DND-41 (cell line): ENCODE measurements around the gene COL4A2.

Experiments used
- ATAC-seq: fragments of 200-7000 bp; cut with Tn5 transposase; 3 replicates; pipeline ENCODE4 v1.9.1; 2021; ENCODE audit warnings: low read depth; ENCODE audit not compliant: insufficient read depth
- DNase-seq: peaks from one replicate; pipeline ENCODE4 v3.0.0-alpha.2; 2020
- H2AFZ ChIP-seq: 2 replicates; pipeline ENCODE4 v1.6.0; 2012; ENCODE audit warnings: low read depth, low read length
- H3K27ac ChIP-seq: 2 replicates; pipeline ENCODE4 v1.5.1; 2012; ENCODE audit warnings: low read length, inconsistent platforms
- H3K27me3 ChIP-seq: fragments of 200-600 bp; sonication (generic); 2 replicates; pipeline ENCODE4 v1.6.0; 2012; ENCODE audit warnings: low read length, mild to moderate bottlenecking, inconsistent platforms; ENCODE audit not compliant: insufficient read depth, poor library complexity
- H3K36me3 ChIP-seq: 2 replicates; pipeline ENCODE4 v1.5.1; 2012; ENCODE audit warnings: low read length, inconsistent platforms; ENCODE audit not compliant: insufficient read depth
- H3K4me1 ChIP-seq: 2 replicates; pipeline ENCODE4 v1.5.1; 2012; ENCODE audit warnings: mild to moderate bottlenecking, low read length; ENCODE audit not compliant: insufficient read depth
- H3K4me2 ChIP-seq: 2 replicates; pipeline ENCODE4 v1.6.0; 2012; ENCODE audit warnings: mild to moderate bottlenecking, moderate library complexity, low read length, inconsistent platforms; ENCODE audit not compliant: insufficient read depth
- H3K4me3 ChIP-seq, 2 experiments: fragments of 200-600 bp in 1 of 2; shearing (Covaris generic) in 1 of 2; 2 replicates each; pipeline ENCODE4 v1.5.1; 2012 to 2016; ENCODE audit warnings: inconsistent platforms in 2 of 2, low read length in 2 of 2, mild to moderate bottlenecking in 2 of 2, low read depth in 1 of 2, moderate library complexity in 1 of 2
- H3K79me2 ChIP-seq: 2 replicates; pipeline ENCODE4 v1.6.0; 2012; ENCODE audit warnings: low read length, inconsistent platforms; ENCODE audit not compliant: insufficient read depth
- H3K9ac ChIP-seq: 2 replicates; pipeline ENCODE4 v1.6.0; 2012; ENCODE audit warnings: low read depth, mild to moderate bottlenecking, inconsistent platforms, low read length, moderate library complexity
- H3K9me3 ChIP-seq: 2 replicates; pipeline ENCODE4 v1.5.1; 2012; ENCODE audit warnings: low read length, moderate library complexity, mild to moderate bottlenecking, inconsistent platforms; ENCODE audit not compliant: insufficient read depth, severe bottlenecking
- H4K20me1 ChIP-seq: 2 replicates; pipeline ENCODE4 v1.6.0; 2012; ENCODE audit warnings: low read length; ENCODE audit not compliant: insufficient read depth
- CTCF ChIP-seq: IDR thresholded peaks from 2 replicates; pipeline ENCODE4 v1.5.1; 2012; ENCODE audit warnings: borderline replicate concordance, low read length, moderate library complexity, mild to moderate bottlenecking; ENCODE audit not compliant: poor library complexity, severe bottlenecking; ENCODE audit errors: extremely low read depth
- EZH2 ChIP-seq: IDR thresholded peaks from 3 replicates; pipeline ENCODE4 v1.6.1; 2012; ENCODE audit warnings: borderline replicate concordance, low read depth, mild to moderate bottlenecking, moderate library complexity, low read length, inconsistent platforms; ENCODE audit not compliant: severe bottlenecking

COL4A2 gene

GRCh38 chr13:110415669-110416068 lies 108.6 kb downstream of the COL4A2 start:
- no peak overlapping the region for H2AFZ ChIP-seq
- no peak overlapping the region for H3K4me2 ChIP-seq
- no peak overlapping the region for H3K4me3 ChIP-seq
- H3K27ac ChIP-seq = no peak overlapping the region
- H3K27me3 ChIP-seq = peaks cover 83% of the 10 kb centered on the region
- no peaks in the 10 kb centered on the region for H3K36me3 ChIP-seq
- TF ChIP-seq CTCF = no peak
- no peak for TF ChIP-seq EZH2
- DNase-seq = no peak
- H4K20me1 ChIP-seq = peaks cover 55% of the 10 kb centered on the region
- no peak for ATAC-seq
- H3K9ac ChIP-seq = no peak overlapping the region
- no peaks in the 10 kb centered on the region for H3K79me2 ChIP-seq
- no peaks in the 10 kb centered on the region for H3K9me3 ChIP-seq
- H3K4me1 ChIP-seq = no peaks in the 10 kb centered on the region

- no peak overlapping the region for H3K9ac ChIP-seq
- H3K4me3 ChIP-seq = no peak overlapping the region
- ATAC-seq (no peak), DNase-seq (no peak)
- no peaks in the 10 kb centered on the region for H3K36me3 ChIP-seq
- H3K27me3 ChIP-seq = peaks cover 82% of the 10 kb centered on the region
- H3K27ac ChIP-seq = no peak overlapping the region
- no peak for TF ChIP-seq CTCF
- no peak for TF ChIP-seq EZH2
- H3K4me2 ChIP-seq = no peak overlapping the region
- H2AFZ ChIP-seq = no peak overlapping the region
- no peaks in the 10 kb centered on the region for H3K79me2 ChIP-seq
- peaks cover 53% of the 10 kb centered on the region for H4K20me1 ChIP-seq
- peaks cover 3% of the 10 kb centered on the region; the same call in 1 of the 2 replicates for H3K4me1 ChIP-seq
- H3K9me3 ChIP-seq = no peaks in the 10 kb centered on the region
Observed at GRCh38 chr13:110416131-110417025, 109.3 kb downstream of the COL4A2 start.

- DNase-seq (no peak), ATAC-seq (no peak)
- Histone ChIP-seq H3K9ac (no peak overlapping the region), H3K9me3 (no peaks in the 10 kb centered on the region), H3K4me2 (no peak overlapping the region), H3K36me3 (no peaks in the 10 kb centered on the region), H3K27me3 (peaks cover 73% of the 10 kb centered on the region), H3K4me3 (no peak overlapping the region), H4K20me1 (peaks cover 48% of the 10 kb centered on the region), H3K79me2 (no peaks in the 10 kb centered on the region), H3K4me1 (peaks cover 11% of the 10 kb centered on the region; the same call in 1 of the 2 replicates), H2AFZ (no peak overlapping the region), H3K27ac (no peak overlapping the region)
- TF ChIP-seq CTCF (no peak), EZH2 (no peak)
Observed at GRCh38 chr13:110418944-110419343, 111.9 kb downstream of the COL4A2 start.
